Heart left ventricle (tissue), 16 donors: Measurements from ENCODE around the gene KRTAP4-5. TPM values are rescaled to one million over a fixed set of nuclear protein-coding genes. Genes with fewer than 3 reads are reported as not detected.
"Not testable (repeated sequence)": the region's sequence is repeated elsewhere in the genome, so short reads cannot be mapped to it uniquely, and the experiment has no call there.

Source experiments
- ATAC-seq, 4 donors: fragments of 200-7000 bp; cut with Tn5 transposase; one replicate each; pipeline ENCODE4 v1.9.1; 2020 to 2022; ENCODE audit warnings: moderate library complexity in 4 of 4, mild to moderate bottlenecking in 3 of 4, moderate number of reproducible peaks in 1 of 4
- DNase-seq, 5 donors: peaks; one replicate each; pipeline ENCODE4 v3.0.0-alpha.2; 2020
- H3K27ac ChIP-seq, 12 donors: fragments of 200-600 bp; sonication (generic) in 4 of 12; one replicate each; pipeline versions ENCODE4 v1.5.0 to v1.8.0; 2016 to 2022; ENCODE audit warnings: mild to moderate bottlenecking in 2 of 12
- H3K27me3 ChIP-seq, 9 donors: fragments of 200-600 bp; sonication (generic) in 2 of 9; one replicate each; pipeline versions ENCODE4 v1.5.1 to v1.8.0; 2016 to 2022; ENCODE audit warnings: mild to moderate bottlenecking in 3 of 9
- H3K36me3 ChIP-seq, 9 donors: fragments of 200-600 bp; sonication (generic) in 2 of 9; one replicate each; pipeline versions ENCODE4 v1.5.0 to v1.8.0; 2018 to 2022; ENCODE audit warnings: mild to moderate bottlenecking in 2 of 9
- H3K4me1 ChIP-seq, 12 donors: fragments of 200-600 bp; sonication (generic) in 4 of 12; one replicate each; pipeline versions ENCODE4 v1.5.0 to v1.8.0; 2016 to 2022; ENCODE audit warnings: mild to moderate bottlenecking in 3 of 12
- H3K4me3 ChIP-seq, 12 donors: fragments of 200-600 bp; sonication (generic) in 4 of 12; one replicate each; pipeline versions ENCODE4 v1.5.0 to v1.8.0; 2017 to 2022; ENCODE audit warnings: mild to moderate bottlenecking in 9 of 12, moderate library complexity in 4 of 12
- H3K9me3 ChIP-seq, 12 donors: fragments of 200-600 bp; sonication (generic) in 4 of 12; one replicate each; pipeline versions ENCODE4 v1.5.0 to v1.8.0; 2016 to 2022; ENCODE audit warnings: mild to moderate bottlenecking in 1 of 12
- POLR2A ChIP-seq, 2 donors: fragments of 450-650 bp; IDR thresholded peaks; one replicate each; pipeline ENCODE4 v1.6.1; 2017; ENCODE audit warnings: antibody characterized with exemption in 2 of 2, mild to moderate bottlenecking in 2 of 2, moderate library complexity in 2 of 2
- WGBS, 4 donors: extraction: QIAGEN DNeasy Blood & Tissue Kit in 2 of 4; methylation state at CpG; one replicate each; pipeline versions ENCODE4 v1.1.5 to v1.1.7; 2013 to 2018; 5-methylcytosine and 5-hydroxymethylcytosine counted together
- intact Hi-C, 10 donors: fragments of 100-400 bp; cut with DNase I; formaldehyde crosslinking; loops; one replicate each; pipeline versions ENCODE4 v1.11.1 to v1.14.2; 2022
- polyA plus RNA-seq, 2 donors: library from polyadenylated mRNA; stranded (reverse); fragments of 200-250 nt; gene quantifications; one replicate each; pipeline ENCODE4 v1.2.3, GENCODE V29; 2013
- total RNA-seq, 9 donors: library from RNA; depleted of rRNA in 2 of 9; stranded (reverse); fragments of >200 nt in 2 of 9; fragmentation: NEBNext Ultra II Directional in 3 of 9; extraction: Animal tissue kit (Norgen Biotek cat#: 25700) in 3 of 9; gene quantifications; one replicate each; pipeline versions ENCODE4 v1.1.0 to v1.2.4, GENCODE V29; 2016 to 2023
- TF ChIP-seq, protein P1 (sequence below), 12 donors: fragments of 200-600 bp; sonication (generic) in 4 of 12; IDR thresholded peaks; one replicate each; pipeline versions ENCODE4 v1.5.0 to v1.8.0; 2018 to 2022; ENCODE audit warnings: antibody characterized with exemption in 12 of 12, mild to moderate bottlenecking in 5 of 12
- donor health status: ischemic (EF 13 %, LVEDD 7.1; RV severe dilation, severe dysfunction).
- donor health status: healthy with polysubstance abuse.
- donor health status: DM: no; HTN: yes; CAD: no.
- donor health status: DM: no; HTN: no; CAD: no.
- donor health status: ischemic (EF 25% LVEDD 6.9; RV normal size, moderate dysfunction).
- donor health status: ischemic (EF 25% LVEDD 5.7; RV mildly dilated, moderate dysfunction).
- donor health status: healthy.
- donor health status: DM: yes; HTN: yes; CAD: no.
- donor health status: ischemic (EF 35%, LVEDD 5.7; RV mildly dilated, moderate dysfunction).
- donor health status: nonischemic (EF 11% LVEDD 7.7; RV severe dilation, severe dysfunction).
- donor health status: DM: yes; HTN: yes; CAD: no.
- donor health status: PGD.
- donor health status: ischemic (EF 29% LVEDD 5.4; RV normal size, mild dysfunction).
- donor health status: nonischemic (EF 23%, LVEDD 6.1; RV moderate dilation, normal function).

Gene KRTAP4-5
- total and polyA plus RNA-seq, 11 donors, result not detected

- WGBS, 4 donors, result 92 to 97% (median 93%) methylated on average over 2 of the region's 2 CpGs
- no peak for TF ChIP-seq POLR2A (IDR thresholded peaks at IDR 0.05)
- TF ChIP-seq, protein P1, sequence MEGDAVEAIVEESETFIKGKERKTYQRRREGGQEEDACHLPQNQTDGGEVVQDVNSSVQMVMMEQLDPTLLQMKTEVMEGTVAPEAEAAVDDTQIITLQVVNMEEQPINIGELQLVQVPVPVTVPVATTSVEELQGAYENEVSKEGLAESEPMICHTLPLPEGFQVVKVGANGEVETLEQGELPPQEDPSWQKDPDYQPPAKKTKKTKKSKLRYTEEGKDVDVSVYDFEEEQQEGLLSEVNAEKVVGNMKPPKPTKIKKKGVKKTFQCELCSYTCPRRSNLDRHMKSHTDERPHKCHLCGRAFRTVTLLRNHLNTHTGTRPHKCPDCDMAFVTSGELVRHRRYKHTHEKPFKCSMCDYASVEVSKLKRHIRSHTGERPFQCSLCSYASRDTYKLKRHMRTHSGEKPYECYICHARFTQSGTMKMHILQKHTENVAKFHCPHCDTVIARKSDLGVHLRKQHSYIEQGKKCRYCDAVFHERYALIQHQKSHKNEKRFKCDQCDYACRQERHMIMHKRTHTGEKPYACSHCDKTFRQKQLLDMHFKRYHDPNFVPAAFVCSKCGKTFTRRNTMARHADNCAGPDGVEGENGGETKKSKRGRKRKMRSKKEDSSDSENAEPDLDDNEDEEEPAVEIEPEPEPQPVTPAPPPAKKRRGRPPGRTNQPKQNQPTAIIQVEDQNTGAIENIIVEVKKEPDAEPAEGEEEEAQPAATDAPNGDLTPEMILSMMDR (IDR thresholded peaks at IDR 0.05), result no peak
- DNase-seq (no peak), ATAC-seq (no peak)
- H3K27ac ChIP-seq, result no peak overlapping the region
- peaks cover 0 to 5% (median 0%) of the 10 kb centered on the region in 9 donors for H3K27me3 ChIP-seq
- H3K4me1 ChIP-seq, result no peaks in the 10 kb centered on the region
- H3K9me3 ChIP-seq, result peaks cover 0 to 7% (median 0%) of the 10 kb centered on the region in 12 donors
- no peak overlapping the region for H3K4me3 ChIP-seq
- no peaks in the 10 kb centered on the region for H3K36me3 ChIP-seq
- intact Hi-C loops, result no loop called here
Measured at GRCh38 chr17:41125064-41125463, 24.6 kb downstream of the KRTAP4-5 start.

DNA sequence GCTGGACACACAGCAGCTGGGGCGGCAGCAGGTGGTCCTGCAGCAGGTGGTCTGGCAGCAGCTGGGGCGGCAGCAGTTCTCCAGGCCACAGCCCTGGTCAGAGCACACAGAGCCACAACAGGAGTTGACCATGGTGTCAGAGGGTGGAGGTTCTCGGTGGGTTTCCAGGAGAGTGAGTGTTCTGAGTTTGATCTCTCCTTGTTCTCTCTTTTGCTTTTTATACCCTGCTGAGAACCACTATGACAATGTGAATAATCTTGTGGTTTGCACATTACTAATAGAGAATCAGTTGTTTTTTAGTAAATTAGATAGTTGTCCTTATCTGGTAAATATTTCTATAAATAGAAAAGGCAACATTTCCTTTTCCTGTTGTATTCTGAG lies 25.6 kb downstream of the KRTAP4-5 start, which contains the start of gene KRTAP4-12:
Gene KRTAP4-12 (minus strand): TSS at position 192 of the 381 bp plus-strand sequence. CDS start 60 bp downstream, at position 132.
- H3K27ac ChIP-seq, H3K27me3 ChIP-seq, ATAC-seq, H3K4me1 ChIP-seq, H3K9me3 ChIP-seq, intact Hi-C loops, H3K36me3 ChIP-seq, H3K4me3 ChIP-seq, DNase-seq: not testable (repeated sequence)
- WGBS, 4 donors, result 28 to 72% (median 59%) methylated on average over 3 of the region's 3 CpGs

DNA sequence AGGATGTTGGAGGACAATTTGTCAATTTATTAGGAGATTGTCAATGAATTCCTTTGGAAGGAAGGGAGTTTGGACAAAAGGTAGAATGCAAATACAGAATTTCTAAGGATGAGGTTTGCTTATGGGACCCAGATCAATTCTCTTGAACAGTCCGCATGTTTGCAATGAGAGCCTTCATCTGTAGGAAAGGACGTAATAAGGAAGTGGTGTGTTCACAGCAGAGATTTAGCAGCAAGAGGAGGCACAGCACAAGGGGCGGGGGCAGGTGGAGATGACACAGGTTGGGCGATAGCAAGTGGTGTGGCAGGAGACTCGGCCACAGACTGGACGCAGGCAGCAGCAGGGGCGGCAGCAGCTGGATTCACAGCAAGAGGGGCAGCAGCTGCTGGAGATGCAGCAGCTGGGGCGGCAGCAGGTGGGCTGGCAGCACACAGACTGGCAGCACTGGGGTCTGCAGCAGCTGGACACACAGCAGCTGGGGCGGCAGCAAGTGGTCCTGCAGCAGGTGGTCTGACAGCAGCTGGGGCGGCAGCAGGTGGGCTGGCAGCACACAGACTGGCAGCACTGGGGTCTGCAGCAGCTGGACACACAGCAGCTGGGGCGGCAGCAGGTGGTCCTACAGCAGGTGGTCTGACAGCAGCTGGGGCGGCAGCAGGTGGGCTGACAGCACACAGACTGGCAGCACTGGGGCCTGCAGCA lies 26.2 kb downstream of the KRTAP4-5 start:
- H3K27ac ChIP-seq, intact Hi-C loops, H3K9me3 ChIP-seq, DNase-seq, H3K36me3 ChIP-seq, H3K4me1 ChIP-seq, H3K4me3 ChIP-seq, ATAC-seq: not testable (repeated sequence)
- WGBS, 4 donors, result 75 to 80% (median 75%) methylated on average over 9 to 12 of the region's 12 CpGs
- peaks cover 0 to 13% (median 0%) of the 10 kb centered on the region in 9 donors for H3K27me3 ChIP-seq

GRCh38 chr17:41121742-41122141 lies 27.9 kb downstream of the KRTAP4-5 start:
- peaks cover 0 to 18% (median 0%) of the 10 kb centered on the region in 9 donors for H3K27me3 ChIP-seq

DNA sequence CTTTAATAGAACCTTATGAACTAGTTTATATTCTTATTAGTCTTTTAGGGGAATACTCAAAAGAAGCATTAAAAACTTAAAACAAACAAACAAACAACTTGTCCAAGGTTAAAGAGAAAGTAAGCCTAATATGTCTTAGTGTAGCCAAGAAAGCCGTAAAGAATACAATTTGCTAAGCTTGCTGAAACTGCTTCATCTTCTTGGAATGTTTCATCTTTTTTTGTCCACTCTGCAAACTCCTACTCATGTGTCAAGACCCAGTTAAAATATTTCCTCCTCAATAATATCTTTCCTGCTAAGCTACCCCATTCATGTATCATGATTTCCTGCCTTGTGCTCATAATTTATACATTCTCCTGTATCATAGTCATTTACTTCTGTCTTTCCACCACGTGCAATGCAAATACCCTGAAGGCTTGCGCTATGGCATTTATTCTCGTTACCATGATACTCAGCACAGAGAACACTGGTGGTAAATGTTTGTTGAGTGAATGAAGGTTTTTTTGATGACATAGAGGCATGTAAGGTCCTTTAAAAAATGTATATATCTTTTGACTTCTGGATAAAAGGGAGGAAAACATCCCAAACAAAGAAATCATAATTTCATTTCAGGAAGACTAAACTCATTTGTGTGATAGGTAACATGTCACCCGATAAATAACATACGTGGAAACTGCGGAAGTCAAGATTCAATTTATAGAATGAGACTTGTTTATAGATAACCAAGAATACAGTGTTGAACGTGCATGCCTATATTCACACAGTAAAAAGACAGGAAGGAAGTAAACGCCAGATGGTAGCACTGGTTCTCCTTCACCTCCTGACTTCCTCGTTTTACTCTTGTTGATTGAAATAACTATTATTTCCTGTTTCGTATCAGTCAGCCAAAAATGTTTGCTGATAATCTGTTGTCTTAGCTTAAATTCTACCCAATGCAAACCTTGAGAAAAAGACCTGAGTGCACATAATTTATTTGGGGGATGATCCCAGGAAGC lies 29.6 kb downstream of the KRTAP4-5 start:
- H3K27me3 ChIP-seq, result peaks cover 0 to 18% (median 0%) of the 10 kb centered on the region in 9 donors
- H3K27ac ChIP-seq, H3K9me3 ChIP-seq, DNase-seq, ATAC-seq, H3K36me3 ChIP-seq, intact Hi-C loops, H3K4me3 ChIP-seq, H3K4me1 ChIP-seq: not testable (repeated sequence)
- WGBS, 4 donors, result 54 to 57% (median 56%) methylated on average over 11 of the region's 11 CpGs

More at GRCh38 chr17:41121742-41122141, 27.9 kb downstream of the KRTAP4-5 start:
- Histone ChIP-seq H3K4me1 (no peaks in the 10 kb centered on the region), H3K36me3 (no peaks in the 10 kb centered on the region), H3K9me3 (no peaks in the 10 kb centered on the region), H3K27ac (no peak overlapping the region), H3K4me3 (no peak overlapping the region)
- DNase-seq (no peak), ATAC-seq (no peak)
- 78 to 95% (median 84%) methylated on average over 2 of the region's 2 CpGs for WGBS, 4 donors
- no peak for TF ChIP-seq POLR2A (IDR thresholded peaks at IDR 0.05)
- TF ChIP-seq, protein P1 (IDR thresholded peaks at IDR 0.05), result no peak
- intact Hi-C loops, result no loop called here
